Activated naive CD4-positive, alpha-beta T cell treated with anti-CD3 and anti-CD28 coated beads for 36 hours (primary cell): ENCODE measurements around the gene FBXL15. TPM values are rescaled to one million over a fixed set of nuclear protein-coding genes. Genes with fewer than 3 reads are reported as not detected.

Experiments used
- CTCF ChIA-PET: fragments of 350-600 bp; sonication (Branson Sonifier 250); formaldehyde crosslinking; loops from one replicate; lab custom pipeline; 2021; ENCODE audit warnings: antibody characterized with exemption; lab: Charles Lee
- DNase-seq: peaks from one replicate; pipeline ENCODE4 v3.0.0-alpha.2; 2020
- H3K27ac Mint-ChIP-seq: one replicate; pipeline ENCODE4 v1.8.0; 2021; ENCODE audit warnings: mild to moderate bottlenecking, mixed read lengths
- H3K27me3 Mint-ChIP-seq: one replicate; pipeline ENCODE4 v1.8.0; 2021; ENCODE audit warnings: low read depth, mixed read lengths
- H3K36me3 Mint-ChIP-seq: one replicate; pipeline ENCODE4 v1.8.0; 2021; ENCODE audit warnings: low read depth, mixed read lengths
- H3K4me1 Mint-ChIP-seq: one replicate; pipeline ENCODE4 v1.8.0; 2021; ENCODE audit warnings: low read depth, mixed read lengths
- H3K4me3 Mint-ChIP-seq: one replicate; pipeline ENCODE4 v1.8.0; 2021; ENCODE audit warnings: mild to moderate bottlenecking, moderate library complexity, mixed read lengths
- H3K9me3 Mint-ChIP-seq: one replicate; pipeline ENCODE4 v1.8.0; 2021; ENCODE audit warnings: mixed read lengths
- intact Hi-C: fragments of 100-400 bp; cut with micrococcal nuclease; formaldehyde crosslinking; loops from one replicate; pipeline ENCODE4 v1.15.1; 2023
- total RNA-seq, 2 experiments: library from RNA; stranded (reverse); gene quantifications; one replicate each; pipeline ENCODE4 v1.2.3, GENCODE V29; 2021

Gene FBXL15
- total RNA-seq, 2 experiments from 2014 or later, result 9.9 to 10.8 TPM

GRCh38 chr10:102414749-102415148 is 5.9 kb upstream of the FBXL15 start:
- Mint-ChIP-seq H3K4me1 (peaks cover 26% of the 10 kb centered on the region), H3K4me3 (no peak overlapping the region), H3K27ac (no peak overlapping the region), H3K36me3 (no peaks in the 10 kb centered on the region), H3K27me3 (peaks cover 27% of the 10 kb centered on the region), H3K9me3 (no peaks in the 10 kb centered on the region)
- intact Hi-C loops, result no loop called here
- DNase-seq, result no peak
- CTCF ChIA-PET, result interaction anchor here (1.4 kb wide), 1 partner anchor 15 kb away, joined by 3 read pairs; no protein-coding TSS in a partner anchor

- Mint-ChIP-seq H3K27me3 (peaks cover 27% of the 10 kb centered on the region), H3K27ac (no peak overlapping the region), H3K4me1 (peaks cover 28% of the 10 kb centered on the region), H3K9me3 (no peaks in the 10 kb centered on the region), H3K36me3 (peaks cover 1% of the 10 kb centered on the region), H3K4me3 (no peak overlapping the region)
- CTCF ChIA-PET, result interaction anchor here (1.4 kb wide), 1 partner anchor 16 kb away, joined by 3 read pairs; no protein-coding TSS in a partner anchor
- no peak for DNase-seq
- intact Hi-C loops, result no loop called here
These were observed 4.4 kb upstream of the FBXL15 start for GRCh38 chr10:102416283-102416682.

GRCh38 chr10:102416695-102417094 is 3.9 kb upstream of the FBXL15 start:
- Mint-ChIP-seq H3K36me3 (peaks cover 1% of the 10 kb centered on the region), H3K9me3 (no peaks in the 10 kb centered on the region), H3K27me3 (peaks cover 27% of the 10 kb centered on the region), H3K4me3 (no peak overlapping the region), H3K4me1 (peaks cover 25% of the 10 kb centered on the region), H3K27ac (no peak overlapping the region)
- intact Hi-C loops, result no loop called here
- CTCF ChIA-PET, result no interaction called here
- no peak for DNase-seq

- intact Hi-C loops, result no loop called here
These were observed 1.9 kb upstream of the FBXL15 start, which contains the start of gene PSD for GRCh38 chr10:102418622-102419268. TSS of gene PSD (minus strand) at chr10:102418785. CDS start at chr10:102417038, 1,747 bp downstream.

GRCh38 chr10:102419269-102420180 is 1.1 kb upstream of the FBXL15 start:
- CTCF ChIA-PET, result interaction anchor here (0.7 to 5.3 kb wide), 12 partner anchors 8 to 192 kb away, joined by 3 to 49 read pairs (median 6); partner anchors contain the start of genes C10orf95 and NFKB2
- Mint-ChIP-seq H3K27me3 (peaks cover 25% of the 10 kb centered on the region), H3K36me3 (peaks cover 1% of the 10 kb centered on the region), H3K4me3 (peak overlapping the region; percentile 95), H3K4me1 (peaks cover 30% of the 10 kb centered on the region), H3K9me3 (no peaks in the 10 kb centered on the region), H3K27ac (no peak overlapping the region)
- DNase-seq, result peak; percentile 72
- intact Hi-C loops, result loop anchor here (5.0 kb wide), 1 partner anchor 602 kb away; the partner anchor contains the start of gene OGA

More at GRCh38 chr10:102418622-102419268, 1.9 kb upstream of the FBXL15 start, which contains the start of gene PSD:
- peaks cover 27% of the 10 kb centered on the region for H3K27me3 Mint-ChIP-seq
- peaks cover 1% of the 10 kb centered on the region for H3K36me3 Mint-ChIP-seq
- peak within 1 kb of the TSS; percentile 95 for H3K4me3 Mint-ChIP-seq
- CTCF ChIA-PET, result no interaction called here
- DNase-seq, result no peak
- H3K4me1 Mint-ChIP-seq, result peaks cover 30% of the 10 kb centered on the region
- no peaks in the 10 kb centered on the region for H3K9me3 Mint-ChIP-seq
- H3K27ac Mint-ChIP-seq, result no peak within 1 kb of the TSS

GRCh38 chr10:102420181-102420713 is 389 bp upstream of the FBXL15 start:
- intact Hi-C loops, result loop anchor here (5.0 kb wide), 1 partner anchor 603 kb away; the partner anchor contains the start of gene OGA
- no peak for DNase-seq
- H3K27me3 Mint-ChIP-seq, result peaks cover 25% of the 10 kb centered on the region
- peak overlapping the region; percentile 91 for H3K27ac Mint-ChIP-seq
- peaks cover 1% of the 10 kb centered on the region for H3K36me3 Mint-ChIP-seq
- peak overlapping the region; percentile 95 for H3K4me3 Mint-ChIP-seq
- H3K4me1 Mint-ChIP-seq, result peaks cover 30% of the 10 kb centered on the region
- H3K9me3 Mint-ChIP-seq, result no peaks in the 10 kb centered on the region
- CTCF ChIA-PET, result interaction anchor here (0.7 to 5.3 kb wide), 12 partner anchors 8 to 193 kb away, joined by 3 to 49 read pairs (median 6); partner anchors contain the start of genes C10orf95 and NFKB2

- Mint-ChIP-seq H3K4me3 (peak overlapping the region; percentile 95), H3K4me1 (peaks cover 33% of the 10 kb centered on the region), H3K27me3 (peaks cover 18% of the 10 kb centered on the region), H3K9me3 (no peaks in the 10 kb centered on the region), H3K27ac (no peak overlapping the region), H3K36me3 (peaks cover 1% of the 10 kb centered on the region)
- DNase-seq, result no peak
- CTCF ChIA-PET, result interaction anchor here (0.9 to 6.1 kb wide), 12 partner anchors 10 to 194 kb away, joined by 3 to 49 read pairs (median 12); partner anchors contain the start of genes C10orf95 and NFKB2
- intact Hi-C loops, result loop anchor here (1.0 to 5.0 kb wide), 10 partner anchors 11 to 604 kb away; partner anchors contain the start of genes ACTR1A, CUEDC2 and OGA
These were observed 796 bp downstream of the FBXL15 start for GRCh38 chr10:102421507-102421756.

- peak overlapping the region; percentile 95 for H3K4me3 Mint-ChIP-seq
- peaks cover 1% of the 10 kb centered on the region for H3K36me3 Mint-ChIP-seq
- CTCF ChIA-PET, result interaction anchor here (0.6 to 6.1 kb wide), 26 partner anchors 9 to 206 kb away, joined by 3 to 49 read pairs (median 5); partner anchors contain the start of genes C10orf95, CUEDC2, ELOVL3 and NFKB2
- peaks cover 18% of the 10 kb centered on the region for H3K27me3 Mint-ChIP-seq
- no peaks in the 10 kb centered on the region for H3K9me3 Mint-ChIP-seq
- peaks cover 38% of the 10 kb centered on the region for H3K4me1 Mint-ChIP-seq
- DNase-seq, result peak; percentile 23
- intact Hi-C loops, result loop anchor here (1.0 to 5.0 kb wide), 11 partner anchors 10 to 605 kb away; partner anchors contain the start of genes ACTR1A, CUEDC2 and OGA
- H3K27ac Mint-ChIP-seq, result peak overlapping the region; percentile 73
These were observed 1.3 kb downstream of the FBXL15 start for GRCh38 chr10:102421757-102422512.

GRCh38 chr10:102422545-102423129 is 2.0 kb downstream of the FBXL15 start:
- Mint-ChIP-seq H3K27ac (peak overlapping the region; percentile 73), H3K4me1 (peaks cover 45% of the 10 kb centered on the region), H3K36me3 (peaks cover 1% of the 10 kb centered on the region), H3K27me3 (peaks cover 12% of the 10 kb centered on the region), H3K4me3 (peak overlapping the region; percentile 95), H3K9me3 (no peaks in the 10 kb centered on the region)
- CTCF ChIA-PET, result interaction anchor here (0.6 to 6.1 kb wide), 27 partner anchors 9 to 206 kb away, joined by 3 to 49 read pairs (median 5); partner anchors contain the start of genes C10orf95, CUEDC2, ELOVL3 and NFKB2
- intact Hi-C loops, result loop anchor here (1.0 to 5.0 kb wide), 2 partner anchors 57 to 605 kb away; partner anchors contain the start of gene OGA
- DNase-seq, result peak; percentile 76

- Mint-ChIP-seq H3K36me3 (peaks cover 1% of the 10 kb centered on the region), H3K27ac (no peak overlapping the region), H3K27me3 (peaks cover 5% of the 10 kb centered on the region), H3K9me3 (no peaks in the 10 kb centered on the region), H3K4me1 (peaks cover 47% of the 10 kb centered on the region), H3K4me3 (no peak overlapping the region)
- DNase-seq, result no peak
- CTCF ChIA-PET, result interaction anchor here (0.6 to 6.1 kb wide), 22 partner anchors 9 to 585 kb away, joined by 3 to 49 read pairs (median 6); partner anchors contain the start of genes C10orf95, CUEDC2, ELOVL3 and NFKB2
- intact Hi-C loops, result loop anchor here (5.0 kb wide), 1 partner anchor 606 kb away; the partner anchor contains the start of gene OGA
These were observed 2.8 kb downstream of the FBXL15 start for GRCh38 chr10:102423372-102423968.
